Gastrocnemius medialis (tissue), 4 donors: ENCODE measurements around the gene RFK.

Experiments
- POLR2A ChIP-seq, 2 donors: fragments of 450-650 bp; IDR thresholded peaks; one replicate each; pipeline ENCODE4 v1.6.1; 2017; ENCODE audit warnings: antibody characterized with exemption in 2 of 2, mild to moderate bottlenecking in 2 of 2, moderate library complexity in 2 of 2
- TF ChIP-seq, protein P1 (sequence below), 5 experiments: fragments of 450-650 bp in 3 of 5; fragments of 200-600 bp in 2 of 5; sonication (generic) in 2 of 5; IDR thresholded peaks in 4 of 5; conservative IDR thresholded peaks in 1 of 5; 1 replicate in 4 of 5; 2 replicates in 1 of 5; pipeline ENCODE4 v1.5.1; 2016 to 2019; ENCODE audit warnings: antibody characterized with exemption in 5 of 5, mild to moderate bottlenecking in 3 of 5, moderate library complexity in 3 of 5

DNA sequence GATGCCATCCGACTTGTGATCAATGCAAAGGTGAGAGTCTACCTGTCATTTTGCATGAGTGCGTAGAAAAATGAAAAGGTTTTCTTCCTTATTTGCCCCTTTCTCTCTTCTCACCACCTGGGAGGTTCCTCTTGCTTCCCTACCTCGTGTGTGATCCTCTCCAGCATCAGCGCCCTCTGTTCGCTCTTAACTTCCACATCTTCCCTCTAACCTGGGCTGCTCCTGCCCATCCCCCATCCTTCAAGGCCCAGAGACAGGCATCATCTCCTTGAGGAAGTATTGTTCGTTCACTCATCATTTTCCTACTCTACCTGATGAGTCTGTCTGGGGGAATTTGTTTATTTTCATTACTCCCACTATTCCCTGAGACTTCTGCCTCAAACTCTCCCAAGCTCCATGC, 55.8 kb downstream of the RFK start:
- TF ChIP-seq, protein P1, sequence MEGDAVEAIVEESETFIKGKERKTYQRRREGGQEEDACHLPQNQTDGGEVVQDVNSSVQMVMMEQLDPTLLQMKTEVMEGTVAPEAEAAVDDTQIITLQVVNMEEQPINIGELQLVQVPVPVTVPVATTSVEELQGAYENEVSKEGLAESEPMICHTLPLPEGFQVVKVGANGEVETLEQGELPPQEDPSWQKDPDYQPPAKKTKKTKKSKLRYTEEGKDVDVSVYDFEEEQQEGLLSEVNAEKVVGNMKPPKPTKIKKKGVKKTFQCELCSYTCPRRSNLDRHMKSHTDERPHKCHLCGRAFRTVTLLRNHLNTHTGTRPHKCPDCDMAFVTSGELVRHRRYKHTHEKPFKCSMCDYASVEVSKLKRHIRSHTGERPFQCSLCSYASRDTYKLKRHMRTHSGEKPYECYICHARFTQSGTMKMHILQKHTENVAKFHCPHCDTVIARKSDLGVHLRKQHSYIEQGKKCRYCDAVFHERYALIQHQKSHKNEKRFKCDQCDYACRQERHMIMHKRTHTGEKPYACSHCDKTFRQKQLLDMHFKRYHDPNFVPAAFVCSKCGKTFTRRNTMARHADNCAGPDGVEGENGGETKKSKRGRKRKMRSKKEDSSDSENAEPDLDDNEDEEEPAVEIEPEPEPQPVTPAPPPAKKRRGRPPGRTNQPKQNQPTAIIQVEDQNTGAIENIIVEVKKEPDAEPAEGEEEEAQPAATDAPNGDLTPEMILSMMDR (IDR thresholded peaks at IDR 0.05 in 4 of 5, conservative IDR thresholded peaks at IDR 0.05 in 1 of 5): no peak
- no peak for TF ChIP-seq POLR2A (IDR thresholded peaks at IDR 0.05)
